Loucy (cell line): ENCODE data around the gene PLK3.
"Not testable (repeated sequence)": the region's sequence is repeated elsewhere in the genome, so short reads cannot be mapped to it uniquely, and the experiment has no call there.

Source experiments
- CTCF ChIP-seq: fragments of 200-600 bp; sonication (generic); conservative IDR thresholded peaks from 2 replicates; pipeline ENCODE4 v1.5.1; 2014; ENCODE audit warnings: mild to moderate bottlenecking, antibody characterized with exemption, low read length
- EZH2phosphoT487 ChIP-seq: fragments of 200-600 bp; IDR thresholded peaks from 2 replicates; pipeline ENCODE4 v1.6.1; 2018; ENCODE audit warnings: antibody characterized with exemption, mild to moderate bottlenecking, moderate library complexity, borderline replicate concordance

- not testable (repeated sequence) for TF ChIP-seq CTCF, EZH2phosphoT487
Measured at GRCh38 chr1:44815926-44816325, 15.7 kb downstream of the PLK3 start.
